IMR-90 (cell line): ENCODE measurements around the gene PEX10. TPM values are rescaled to one million over a fixed set of nuclear protein-coding genes. Genes with fewer than 3 reads are reported as not detected.

Experiments
- ATAC-seq: fragments of 200-7000 bp; cut with Tn5 transposase; 2 replicates; pipeline ENCODE4 v1.9.1; 2020; ENCODE audit warnings: low read depth, mild to moderate bottlenecking, moderate library complexity
- BruUV-seq: library from RNA; stranded (reverse); fragments of 400-500 nt; replicated peaks from 2 replicates; lab custom pipeline; 2021; lab: Mats Ljungman, UMichigan
- CTCF ChIA-PET: fragments of 300-600 bp; formaldehyde crosslinking; extraction: SDS; loops from one replicate; lab custom pipeline; 2021; ENCODE audit warnings: antibody characterized with exemption; lab: Yijun Ruan, JAX
- POLR2A ChIA-PET: fragments of 300-600 bp; sonication (Branson Sonifier 250); formaldehyde crosslinking; loops from one replicate; lab custom pipeline; 2022; ENCODE audit warnings: antibody characterized with exemption; ENCODE audit not compliant: unreplicated experiment; lab: Charles Lee
- DNase-seq: peaks from one replicate; pipeline ENCODE4 v3.0.0; 2013
- H2AFZ ChIP-seq: replicated peaks from 2 replicates; pipeline ENCODE3; 2013; ENCODE audit warnings: low read length, mild to moderate bottlenecking; ENCODE audit not compliant: poor library complexity
- H2AK5ac ChIP-seq: 2 replicates; pipeline ENCODE4 v1.6.1; 2013; ENCODE audit warnings: low read depth, low read length, inconsistent platforms
- H2AK9ac ChIP-seq: replicated peaks from 2 replicates; pipeline ENCODE3; 2013; ENCODE audit warnings: mild to moderate bottlenecking, low read depth, low read length, moderate library complexity; ENCODE audit not compliant: poor library complexity
- H2BK120ac ChIP-seq: 2 replicates; pipeline ENCODE4 v1.6.1; 2013; ENCODE audit warnings: low read depth, low read length, inconsistent platforms
- H2BK15ac ChIP-seq: 3 replicates; pipeline ENCODE4 v1.6.1; 2013; ENCODE audit warnings: low read depth, low read length, inconsistent platforms
- H2BK20ac ChIP-seq: 2 replicates; pipeline ENCODE4 v1.6.1; 2013; ENCODE audit warnings: low read depth, mild to moderate bottlenecking, inconsistent platforms, low read length, moderate library complexity
- H2BK5ac ChIP-seq: 2 replicates; pipeline ENCODE4 v1.6.1; 2013; ENCODE audit warnings: mild to moderate bottlenecking, low read depth, low read length, inconsistent platforms; ENCODE audit not compliant: poor library complexity, severe bottlenecking
- H3K14ac ChIP-seq: replicated peaks from 2 replicates; pipeline ENCODE4 v1.6.1; 2013; ENCODE audit warnings: low read depth, low read length, inconsistent platforms
- H3K18ac ChIP-seq: 2 replicates; pipeline ENCODE4 v1.6.1; 2013; ENCODE audit warnings: low read depth, low read length, control low read depth
- H3K23ac ChIP-seq: 2 replicates; pipeline ENCODE4 v1.6.1; 2013; ENCODE audit warnings: low read depth, low read length, inconsistent platforms
- H3K27ac ChIP-seq: 2 replicates; pipeline ENCODE4 v1.5.1; 2013; ENCODE audit warnings: mild to moderate bottlenecking, control low read depth, low read length; ENCODE audit not compliant: insufficient read depth
- H3K27me3 ChIP-seq: 2 replicates; pipeline ENCODE4 v1.6.1; 2013; ENCODE audit warnings: low read length; ENCODE audit not compliant: control insufficient read depth, insufficient read depth
- H3K36me3 ChIP-seq: 2 replicates; pipeline ENCODE4 v1.6.1; 2013; ENCODE audit warnings: low read length, mixed read lengths; ENCODE audit not compliant: control insufficient read depth, insufficient read depth
- H3K4ac ChIP-seq: 2 replicates; pipeline ENCODE4 v1.6.1; 2013; ENCODE audit warnings: low read depth, low read length, inconsistent platforms
- H3K4me1 ChIP-seq: 2 replicates; pipeline ENCODE4 v1.6.1; 2013; ENCODE audit warnings: low read length, mixed read lengths; ENCODE audit not compliant: control insufficient read depth, insufficient read depth
- H3K4me2 ChIP-seq: 2 replicates; pipeline ENCODE4 v1.6.1; 2013; ENCODE audit warnings: low read depth, mild to moderate bottlenecking, control low read depth, low read length, moderate library complexity
- H3K4me3 ChIP-seq: 2 replicates; pipeline ENCODE4 v1.5.1; 2013; ENCODE audit warnings: low read depth, mild to moderate bottlenecking, control low read depth, low read length, moderate library complexity; ENCODE audit not compliant: insufficient read depth
- H3K56ac ChIP-seq: 2 replicates; pipeline ENCODE4 v1.6.1; 2013; ENCODE audit warnings: low read length, inconsistent platforms; ENCODE audit not compliant: insufficient read depth; ENCODE audit errors: extremely low read depth
- H3K79me1 ChIP-seq, 2 experiments: 2 replicates each; pipeline ENCODE4 v1.6.1; 2013; ENCODE audit warnings: low read length in 2 of 2, inconsistent platforms in 1 of 2, low read depth in 1 of 2
- H3K9ac ChIP-seq: 2 replicates; pipeline ENCODE4 v1.6.1; 2013; ENCODE audit warnings: low read depth, low read length, control low read depth
- H3K9me1 ChIP-seq: 2 replicates; pipeline ENCODE4 v1.6.1; 2013; ENCODE audit warnings: low read length, inconsistent platforms; ENCODE audit not compliant: insufficient read depth
- H3K9me3 ChIP-seq: 2 replicates; pipeline ENCODE4 v1.6.1; 2013; ENCODE audit warnings: low read length; ENCODE audit not compliant: control insufficient read depth, insufficient read depth
- H4K20me1 ChIP-seq: 2 replicates; pipeline ENCODE4 v1.6.1; 2013; ENCODE audit warnings: low read length, inconsistent platforms; ENCODE audit not compliant: insufficient read depth
- H4K5ac ChIP-seq: 2 replicates; pipeline ENCODE4 v1.6.1; 2013; ENCODE audit warnings: mild to moderate bottlenecking, low read depth, low read length, control low read depth
- H4K8ac ChIP-seq, 2 experiments: 2 replicates each; pipeline ENCODE4 v1.6.1; 2013; ENCODE audit warnings: low read depth in 2 of 2, low read length in 2 of 2, control low read depth in 1 of 2, inconsistent platforms in 1 of 2
- H4K91ac ChIP-seq: 2 replicates; pipeline ENCODE4 v1.6.1; 2013; ENCODE audit warnings: low read depth, low read length, inconsistent platforms; ENCODE audit not compliant: insufficient read depth
- CHD1 ChIP-seq: IDR thresholded peaks from 2 replicates; pipeline ENCODE4 v1.6.1; 2012; ENCODE audit warnings: low read depth, low read length, improper control_type of control experiment
- CTCF ChIP-seq: conservative IDR thresholded peaks from 2 replicates; pipeline ENCODE4 v1.5.1; 2012; ENCODE audit warnings: mild to moderate bottlenecking, low read depth, low read length, improper control_type of control experiment
- FOS ChIP-seq: fragments of 150-350 bp; IDR thresholded peaks from 2 replicates; pipeline ENCODE4 v1.6.1; 2016; ENCODE audit warnings: low read depth, low read length
- MAFK ChIP-seq: IDR thresholded peaks from 2 replicates; pipeline ENCODE4 v1.6.1; 2012; ENCODE audit warnings: low read depth, low read length, improper control_type of control experiment
- MXI1 ChIP-seq: IDR thresholded peaks from 2 replicates; pipeline ENCODE4 v1.6.1; 2012; ENCODE audit warnings: low read depth, mild to moderate bottlenecking, low read length, moderate library complexity, borderline replicate concordance
- POLR2A ChIP-seq: IDR thresholded peaks from 2 replicates; pipeline ENCODE4 v1.6.1; 2012; ENCODE audit warnings: mild to moderate bottlenecking, low read depth, low read length
- RAD21 ChIP-seq: IDR thresholded peaks from 2 replicates; pipeline ENCODE4 v1.6.1; 2012; ENCODE audit warnings: low read length, improper control_type of control experiment
- RCOR1 ChIP-seq: IDR thresholded peaks from 2 replicates; pipeline ENCODE4 v1.6.1; 2012; ENCODE audit warnings: mild to moderate bottlenecking, low read length, improper control_type of control experiment; ENCODE audit not compliant: insufficient replicate concordance
- RFX5 ChIP-seq: IDR thresholded peaks from 2 replicates; pipeline ENCODE4 v1.8.0; 2012; ENCODE audit warnings: low read depth, mild to moderate bottlenecking, low read length, moderate library complexity
- USF2 ChIP-seq: fragments of 150-350 bp; IDR thresholded peaks from 2 replicates; pipeline ENCODE4 v1.6.1; 2017; ENCODE audit warnings: mild to moderate bottlenecking, antibody characterized with exemption, low read length, low read depth
- WGBS, 2 experiments: methylation state at CpG; one replicate each; pipeline versions ENCODE4 v1.1.5 to v1.1.7; 2013; ENCODE audit warnings: missing lambda C conversion rate in 2 of 2; ENCODE audit not compliant: insufficient read length in 1 of 2; ENCODE audit errors: extremely low coverage in 2 of 2; 5-methylcytosine and 5-hydroxymethylcytosine counted together
- dilution Hi-C: fragments of 300-500 bp; cut with HindIII; formaldehyde crosslinking; loops from one replicate; pipeline ENCODE4 v1.14.3; 2018; ENCODE audit warnings: low sequenced_read_pairs; ENCODE audit not compliant: unreplicated experiment
- in situ Hi-C: fragments of 300-500 bp; cut with MboI; formaldehyde crosslinking; loops from 3 replicates; pipeline ENCODE4 v1.14.3; 2019; ENCODE audit warnings: low sequenced_read_pairs, inconsistent platforms, mixed read lengths
- intact Hi-C: fragments of 100-400 bp; cut with micrococcal nuclease; formaldehyde crosslinking; loops from 2 replicates; pipeline ENCODE4 v1.10.0; 2022
- polyA plus RNA-seq, 3 experiments: library from polyadenylated mRNA; depleted of rRNA; stranded (reverse); fragments of >200 nt; gene quantifications; 2 replicates each; pipeline ENCODE4 v1.2.3, GENCODE V29; 2012; ENCODE audit warnings: low replicate concordance in 1 of 3
- total RNA-seq: library from RNA; depleted of rRNA; stranded (reverse); fragments of >200 nt; gene quantifications from 2 replicates; pipeline ENCODE4 v1.2.3, GENCODE V29; 2012

PEX10 gene
- total and polyA plus RNA-seq, 2 of the 4 experiments (the other 2 are of a cell fraction): 16.9 to 19.7 TPM

- TF ChIP-seq RCOR1: no peak
- no peak for TF ChIP-seq CHD1
Measured at GRCh38 chr1:2409745-2410144, 2.6 kb downstream of the PEX10 start (continued).

- Histone ChIP-seq H3K23ac (no peak overlapping the region), H3K4ac (no peak overlapping the region), H2BK120ac (no peak overlapping the region), H3K36me3 (peaks cover 44% of the 10 kb centered on the region), H3K56ac (no peak overlapping the region), H2BK20ac (no peak overlapping the region), H4K8ac (no peak overlapping the region), H2BK5ac (no peak overlapping the region), H4K91ac (no peak overlapping the region), H2AK5ac (no peak overlapping the region), H3K9me3 (no peaks in the 10 kb centered on the region), H3K79me1 (peaks cover 14 to 51% of the 10 kb centered on the region in 2 experiments), H3K27me3 (no peaks in the 10 kb centered on the region), H3K27ac (no peak overlapping the region), H3K14ac (no peak overlapping the region), H3K4me3 (no peak overlapping the region), H3K9ac (no peak overlapping the region), H3K4me2 (no peak overlapping the region), H2BK15ac (no peak overlapping the region), H3K18ac (no peak overlapping the region), H4K20me1 (0 out of 2 replicates have a peak, but pooled peaks cover 13% of the 10 kb centered on the region), H4K5ac (no peak overlapping the region), H2AFZ (no peak overlapping the region), H2AK9ac (no peak overlapping the region), H3K9me1 (no peaks in the 10 kb centered on the region), H3K4me1 (peaks cover 17% of the 10 kb centered on the region)
- 73% methylated on average over 6 of the region's 13 CpGs; no CpG with 5 or more reads in 1 of the 2 experiments for WGBS, 2 experiments
- no peak for DNase-seq
- ChIA-PET CTCF (no interaction called here), POLR2A (no interaction called here)
- ATAC-seq: no peak
- TF ChIP-seq MAFK: no peak
- no peak for TF ChIP-seq CTCF
- TF ChIP-seq RFX5: no peak
- peak; percentile 59 for TF ChIP-seq USF2
- no peak for TF ChIP-seq FOS
- TF ChIP-seq MXI1: no peak
- no peak for TF ChIP-seq CHD1
- no peak for TF ChIP-seq POLR2A
- no peak for TF ChIP-seq RAD21
- intact Hi-C loops: no loop called here
- in situ Hi-C loops: loop anchor here (25.0 kb wide), 1 partner anchor 903 kb away; no protein-coding TSS in a partner anchor
- dilution Hi-C loops: no loop called here
- BruUV-seq: no TSS peak
Measured at GRCh38 chr1:2408859-2409276, 3.5 kb downstream of the PEX10 start.
